Sigmoid colon (tissue), 7 donors: ENCODE data around the gene IKBKE. TPM values are rescaled to one million over a fixed set of nuclear protein-coding genes. Genes with fewer than 3 reads are reported as not detected.

Experiments used
- DNase-seq: peaks from one replicate; pipeline ENCODE4 v3.0.0-alpha.2; 2019
- H3K27ac ChIP-seq, 4 donors: fragments of 200-600 bp; sonication (generic); one replicate each; pipeline ENCODE4 v1.5.1; 2016 to 2019; ENCODE audit warnings: mild to moderate bottlenecking in 1 of 4
- H3K27me3 ChIP-seq, 3 donors: fragments of 200-600 bp; sonication (generic); one replicate each; pipeline ENCODE4 v1.5.1; 2019; ENCODE audit warnings: mild to moderate bottlenecking in 1 of 3
- H3K36me3 ChIP-seq, 4 donors: fragments of 200-600 bp; sonication (generic); one replicate each; pipeline ENCODE4 v1.5.1; 2016 to 2019
- H3K4me1 ChIP-seq, 4 donors: fragments of 200-600 bp; sonication (generic); one replicate each; pipeline ENCODE4 v1.5.1; 2017 to 2019
- H3K4me3 ChIP-seq, 4 donors: fragments of 200-600 bp; sonication (generic); one replicate each; pipeline ENCODE4 v1.5.1; 2017 to 2019; ENCODE audit warnings: mild to moderate bottlenecking in 2 of 4, moderate library complexity in 1 of 4
- H3K9me3 ChIP-seq, 4 donors: fragments of 200-600 bp in 3 of 4; sonication (generic) in 3 of 4; one replicate each; pipeline versions ENCODE4 v1.5.1 to v1.6.1; 2013 to 2019
- CTCF ChIP-seq, 4 experiments: fragments of 450-650 bp in 3 of 4; fragments of 200-600 bp in 1 of 4; IDR thresholded peaks; one replicate each; pipeline ENCODE4 v1.5.1; 2016 to 2019; ENCODE audit warnings: antibody characterized with exemption in 4 of 4, mild to moderate bottlenecking in 3 of 4, moderate library complexity in 2 of 4
- EP300 ChIP-seq, 4 donors: sonication (generic); formaldehyde crosslinking; IDR thresholded peaks; one replicate each; pipeline ENCODE4 v1.6.1; 2017; ENCODE audit warnings: antibody characterized with exemption in 4 of 4
- POLR2A ChIP-seq, 2 donors: fragments of 450-650 bp; IDR thresholded peaks; one replicate each; pipeline ENCODE4 v1.6.1; 2016; ENCODE audit warnings: antibody characterized with exemption in 2 of 2, mild to moderate bottlenecking in 2 of 2, moderate library complexity in 2 of 2
- POLR2AphosphoS5 ChIP-seq, 4 donors: sonication (generic); formaldehyde crosslinking; IDR thresholded peaks; one replicate each; pipeline ENCODE4 v1.6.1; 2017; ENCODE audit warnings: antibody characterized with exemption in 4 of 4
- WGBS, 2 donors: extraction: QIAGEN DNeasy Blood & Tissue Kit; methylation state at CpG; one replicate each; pipeline ENCODE4 v1.1.7; 2013; 5-methylcytosine and 5-hydroxymethylcytosine counted together
- intact Hi-C: fragments of 100-400 bp; cut with DNase I; formaldehyde crosslinking; loops from one replicate; pipeline ENCODE4 v1.15.1; 2023
- polyA plus RNA-seq, 3 donors: library from polyadenylated mRNA; stranded (reverse); fragments of 200-250 nt; gene quantifications; one replicate each; pipeline ENCODE4 v1.2.3, GENCODE V29; 2013
- total RNA-seq, 4 donors: library from RNA; depleted of rRNA; stranded (reverse); fragments of >200 nt; gene quantifications; one replicate each; pipeline ENCODE4 v1.1.0, GENCODE V29; 2016
- donor health status: healthy with polysubstance abuse.
- donor health status: Bipolar disorder and iron deficiency.
- donor health status: healthy.

The IKBKE gene
- total and polyA plus RNA-seq, 7 donors = 1.6 to 23.2 (median 3.2) TPM

- Histone ChIP-seq H3K36me3 (no peaks in the 10 kb centered on the region), H3K4me1 (peaks cover 0 to 27% (median 20%) of the 10 kb centered on the region in 4 donors), H3K27me3 (no peaks in the 10 kb centered on the region), H3K4me3 (no peak overlapping the region), H3K27ac (no peak overlapping the region), H3K9me3 (no peaks in the 10 kb centered on the region)
- intact Hi-C loops = loop anchor here (10.0 kb wide), 1 partner anchor 417 kb away; no protein-coding TSS in a partner anchor
- no peak for DNase-seq
- TF ChIP-seq POLR2A (IDR thresholded peaks at IDR 0.05) (no peak), EP300 (IDR thresholded peaks at IDR 0.05) (no peak), POLR2AphosphoS5 (IDR thresholded peaks at IDR 0.05) (no peak), CTCF (IDR thresholded peaks at IDR 0.05) (no peak)
- 89 to 93% methylated on average over 3 of the region's 3 CpGs for WGBS, 2 donors
These were observed 27.5 kb downstream of the IKBKE start for GRCh38 chr1:206497774-206498173.

- Histone ChIP-seq H3K4me1 (peaks cover 0 to 30% (median 20%) of the 10 kb centered on the region in 4 donors), H3K27me3 (no peaks in the 10 kb centered on the region), H3K36me3 (no peaks in the 10 kb centered on the region), H3K27ac (no peak overlapping the region), H3K9me3 (no peaks in the 10 kb centered on the region), H3K4me3 (no peak overlapping the region)
- intact Hi-C loops = loop anchor here (10.0 kb wide), 1 partner anchor 416 kb away; no protein-coding TSS in a partner anchor
- 85 to 91% methylated on average over 2 of the region's 2 CpGs for WGBS, 2 donors
- no peak for TF ChIP-seq POLR2AphosphoS5 (IDR thresholded peaks at IDR 0.05)
- no peak for TF ChIP-seq POLR2A (IDR thresholded peaks at IDR 0.05)
- TF ChIP-seq EP300 (IDR thresholded peaks at IDR 0.05) = no peak
- no peak for TF ChIP-seq CTCF (IDR thresholded peaks at IDR 0.05)
- no peak for DNase-seq
These were observed 28.4 kb downstream of the IKBKE start for GRCh38 chr1:206498685-206499084.

GRCh38 chr1:206500046-206500445, 29.8 kb downstream of the IKBKE start:
- WGBS, 2 donors = 90% methylated on average over 3 of the region's 3 CpGs
- intact Hi-C loops = no loop called here
- Histone ChIP-seq H3K4me3 (no peak overlapping the region), H3K9me3 (no peaks in the 10 kb centered on the region), H3K36me3 (no peaks in the 10 kb centered on the region), H3K27me3 (no peaks in the 10 kb centered on the region), H3K4me1 (peaks cover 0 to 34% (median 16%) of the 10 kb centered on the region in 4 donors), H3K27ac (no peak overlapping the region)
- TF ChIP-seq CTCF (IDR thresholded peaks at IDR 0.05) (no peak), POLR2A (IDR thresholded peaks at IDR 0.05) (no peak), EP300 (IDR thresholded peaks at IDR 0.05) (no peak), POLR2AphosphoS5 (IDR thresholded peaks at IDR 0.05) (no peak)
- DNase-seq = no peak

- intact Hi-C loops = no loop called here
- Histone ChIP-seq H3K4me3 (no peak overlapping the region), H3K27me3 (peaks cover 0 to 5% (median 3%) of the 10 kb centered on the region in 3 donors), H3K27ac (peak overlapping the region in 2 of 4 donors; percentile 25 to 51), H3K4me1 (peaks cover 0 to 26% (median 3%) of the 10 kb centered on the region in 4 donors), H3K9me3 (no peaks in the 10 kb centered on the region), H3K36me3 (no peaks in the 10 kb centered on the region)
- 86 to 89% methylated on average over 5 of the region's 5 CpGs for WGBS, 2 donors
- no peak for TF ChIP-seq POLR2AphosphoS5 (IDR thresholded peaks at IDR 0.05)
- TF ChIP-seq POLR2A (IDR thresholded peaks at IDR 0.05) = no peak
- no peak for TF ChIP-seq CTCF (IDR thresholded peaks at IDR 0.05)
- no peak for TF ChIP-seq EP300 (IDR thresholded peaks at IDR 0.05)
- DNase-seq = no peak
These were observed 31.6 kb downstream of the IKBKE start for GRCh38 chr1:206501881-206502280.

- Histone ChIP-seq H3K27ac (no peak overlapping the region), H3K9me3 (no peaks in the 10 kb centered on the region)
These were observed 32.1 kb downstream of the IKBKE start for GRCh38 chr1:206502403-206502802.

More at GRCh38 chr1:206502403-206502802, 32.1 kb downstream of the IKBKE start:
- TF ChIP-seq CTCF (IDR thresholded peaks at IDR 0.05) = no peak
- TF ChIP-seq POLR2A (IDR thresholded peaks at IDR 0.05) = no peak
- TF ChIP-seq POLR2AphosphoS5 (IDR thresholded peaks at IDR 0.05) = no peak
- no peak for TF ChIP-seq EP300 (IDR thresholded peaks at IDR 0.05)
- WGBS, 2 donors = 91 to 95% methylated on average over 2 of the region's 2 CpGs
- Histone ChIP-seq H3K4me1 (peaks cover 0 to 31% (median 8%) of the 10 kb centered on the region in 4 donors), H3K36me3 (no peaks in the 10 kb centered on the region), H3K4me3 (no peak overlapping the region), H3K27me3 (peaks cover 0 to 8% (median 5%) of the 10 kb centered on the region in 3 donors)
- no peak for DNase-seq
- intact Hi-C loops = no loop called here
